HG03565 (cell line): Measurements from ENCODE around the gene OLIG1.

Experiments used
- ATAC-seq: cut with Tn5 transposase; IDR thresholded peaks from one replicate; pipeline ENCODE4 v1.9.1; 2021; ENCODE audit warnings: mild to moderate bottlenecking, moderate library complexity; ENCODE audit not compliant: unreplicated experiment

Gene OLIG1, protein sequence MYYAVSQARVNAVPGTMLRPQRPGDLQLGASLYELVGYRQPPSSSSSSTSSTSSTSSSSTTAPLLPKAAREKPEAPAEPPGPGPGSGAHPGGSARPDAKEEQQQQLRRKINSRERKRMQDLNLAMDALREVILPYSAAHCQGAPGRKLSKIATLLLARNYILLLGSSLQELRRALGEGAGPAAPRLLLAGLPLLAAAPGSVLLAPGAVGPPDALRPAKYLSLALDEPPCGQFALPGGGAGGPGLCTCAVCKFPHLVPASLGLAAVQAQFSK

DNA sequence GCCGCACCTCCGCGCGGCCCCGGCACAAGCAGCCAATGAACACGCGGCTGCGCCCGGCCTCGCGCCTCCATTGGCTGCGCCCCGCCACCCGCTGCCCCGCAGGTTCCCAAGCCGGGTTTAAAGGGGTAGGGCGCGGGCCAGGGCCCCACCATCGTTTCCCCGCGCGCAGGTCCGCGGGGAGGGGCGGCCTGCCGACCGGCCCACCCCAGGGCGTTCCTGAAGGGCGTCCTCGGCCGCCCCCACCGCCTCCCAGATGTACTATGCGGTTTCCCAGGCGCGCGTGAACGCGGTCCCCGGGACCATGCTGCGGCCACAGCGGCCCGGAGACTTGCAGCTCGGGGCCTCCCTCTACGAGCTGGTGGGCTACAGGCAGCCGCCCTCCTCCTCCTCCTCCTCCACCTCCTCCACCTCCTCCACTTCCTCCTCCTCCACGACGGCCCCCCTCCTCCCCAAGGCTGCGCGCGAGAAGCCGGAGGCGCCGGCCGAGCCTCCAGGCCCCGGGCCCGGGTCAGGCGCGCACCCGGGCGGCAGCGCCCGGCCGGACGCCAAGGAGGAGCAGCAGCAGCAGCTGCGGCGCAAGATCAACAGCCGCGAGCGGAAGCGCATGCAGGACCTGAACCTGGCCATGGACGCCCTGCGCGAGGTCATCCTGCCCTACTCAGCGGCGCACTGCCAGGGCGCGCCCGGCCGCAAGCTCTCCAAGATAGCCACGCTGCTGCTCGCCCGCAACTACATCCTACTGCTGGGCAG is at the start of gene OLIG1:
OLIG1 (plus strand) TSS at position 148 of the 750 bp plus-strand sequence; CDS start at position 254, 106 bp downstream.
- no peak for ATAC-seq

DNA sequence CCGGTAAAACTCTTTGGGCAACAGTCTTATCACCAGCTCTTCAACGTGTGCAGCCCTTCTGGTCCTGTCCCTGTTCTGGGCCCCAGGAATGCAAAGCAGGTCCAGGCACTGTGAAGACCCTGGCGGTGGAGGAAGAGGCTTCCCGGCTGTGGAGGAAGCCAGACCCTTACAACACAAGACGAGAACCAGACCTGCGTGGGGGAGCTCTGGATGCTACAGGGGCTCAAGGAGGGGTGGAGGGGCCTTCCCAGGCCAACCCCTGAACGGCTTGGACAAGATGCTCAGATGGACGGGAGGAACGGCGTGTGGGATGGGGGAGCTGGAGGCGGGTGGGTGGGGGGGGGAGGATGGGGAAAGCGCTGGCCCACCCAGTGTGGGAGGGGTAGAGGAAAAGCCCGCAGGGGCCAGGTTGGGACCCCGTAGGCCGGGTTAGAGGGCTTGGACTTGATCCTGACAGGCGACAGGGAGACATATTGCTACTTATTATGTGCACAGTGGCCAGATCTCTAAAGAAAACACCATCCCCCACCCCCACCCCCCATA is 49.3 kb upstream of the OLIG1 start:
- ATAC-seq = no peak

DNA sequence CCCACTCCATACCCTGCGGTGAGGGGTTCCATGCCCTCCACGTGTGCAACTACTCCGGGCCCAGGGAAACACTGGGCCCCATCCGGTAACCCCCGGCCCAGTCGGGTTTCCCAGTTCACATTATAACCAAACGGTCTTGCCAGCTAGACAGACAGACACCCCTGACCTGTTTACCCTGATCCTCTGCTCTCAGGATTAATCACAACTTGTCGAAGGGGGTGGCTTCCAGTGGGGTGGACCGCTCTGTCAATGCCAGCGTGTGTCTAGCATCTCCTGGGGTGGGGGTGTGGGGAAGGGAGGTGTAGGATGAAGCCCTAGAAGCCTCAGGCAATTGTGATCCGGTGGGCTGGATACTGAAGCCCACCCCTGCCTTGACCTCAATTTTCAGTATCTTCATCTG is 48.8 kb upstream of the OLIG1 start:
- no peak for ATAC-seq

DNA sequence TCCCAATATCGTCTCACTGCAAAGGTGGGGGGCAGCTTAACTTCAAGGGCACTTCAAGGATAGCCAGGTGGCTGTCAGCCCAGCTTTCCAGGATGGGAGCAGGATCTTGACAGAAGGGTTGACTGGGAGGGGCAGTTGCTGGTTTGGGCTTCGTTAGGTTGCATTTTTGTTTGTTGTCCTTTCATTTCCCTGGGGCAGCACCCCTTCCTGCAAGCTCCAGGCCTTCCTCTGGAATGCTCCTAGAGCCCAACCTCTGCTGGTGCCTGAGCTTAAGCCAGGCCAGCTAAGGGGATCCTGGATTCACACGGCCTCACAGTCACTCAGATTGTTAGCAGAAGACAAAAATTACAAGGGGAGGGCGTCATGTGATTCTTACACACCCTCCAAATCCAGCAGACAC is 48.3 kb upstream of the OLIG1 start:
- no peak for ATAC-seq

DNA sequence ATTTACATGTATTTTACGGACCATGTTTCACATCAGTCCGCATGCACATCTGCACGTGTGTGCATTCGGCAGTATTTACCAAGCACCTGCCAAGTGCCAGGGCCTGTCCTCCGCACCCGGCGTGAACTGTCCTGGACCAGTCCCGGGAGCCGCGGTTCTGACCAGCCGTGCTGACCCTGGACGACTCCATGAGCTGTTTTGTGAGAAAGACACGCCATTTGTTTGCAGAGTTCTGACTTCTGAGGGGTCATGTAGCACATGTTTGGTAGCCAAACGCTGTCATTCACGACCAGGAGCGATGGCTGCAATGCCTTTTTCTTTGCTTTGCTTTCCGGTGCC is 47.5 kb upstream of the OLIG1 start:
- ATAC-seq = no peak

DNA sequence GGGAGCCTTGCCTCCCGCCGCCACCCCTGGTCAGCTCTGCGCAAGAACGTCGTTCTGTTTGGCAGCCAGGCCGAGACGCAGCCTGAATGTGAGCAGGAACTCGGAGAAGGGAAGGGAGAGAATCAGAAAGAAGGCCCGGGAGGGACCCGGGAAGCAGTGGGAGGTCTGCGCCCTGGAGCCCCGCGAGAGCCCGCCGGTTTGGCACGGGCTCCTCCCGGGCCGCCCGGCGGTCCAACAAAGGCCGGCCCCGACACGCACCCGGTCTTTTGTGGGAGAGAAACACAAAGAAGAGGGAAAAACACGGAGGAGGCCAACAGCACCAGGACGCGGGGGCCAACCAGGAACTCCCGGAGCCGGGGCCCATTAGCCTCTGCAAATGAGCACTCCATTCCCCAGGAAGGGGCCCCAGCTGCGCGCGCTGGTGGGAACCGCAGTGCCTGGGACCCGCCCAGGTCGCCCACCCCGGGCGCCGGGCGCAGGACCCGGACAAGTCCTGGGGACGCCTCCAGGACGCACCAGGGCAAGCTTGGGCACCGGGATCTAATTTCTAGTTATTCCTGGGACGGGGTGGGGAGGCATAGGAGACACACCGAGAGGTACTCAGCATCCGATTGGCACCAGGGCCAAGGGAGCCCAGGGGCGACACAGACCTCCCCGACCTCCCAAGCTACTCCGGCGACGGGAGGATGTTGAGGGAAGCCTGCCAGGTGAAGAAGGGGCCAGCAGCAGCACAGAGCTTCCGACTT is 46.9 kb upstream of the OLIG1 start:
- no peak for ATAC-seq

DNA sequence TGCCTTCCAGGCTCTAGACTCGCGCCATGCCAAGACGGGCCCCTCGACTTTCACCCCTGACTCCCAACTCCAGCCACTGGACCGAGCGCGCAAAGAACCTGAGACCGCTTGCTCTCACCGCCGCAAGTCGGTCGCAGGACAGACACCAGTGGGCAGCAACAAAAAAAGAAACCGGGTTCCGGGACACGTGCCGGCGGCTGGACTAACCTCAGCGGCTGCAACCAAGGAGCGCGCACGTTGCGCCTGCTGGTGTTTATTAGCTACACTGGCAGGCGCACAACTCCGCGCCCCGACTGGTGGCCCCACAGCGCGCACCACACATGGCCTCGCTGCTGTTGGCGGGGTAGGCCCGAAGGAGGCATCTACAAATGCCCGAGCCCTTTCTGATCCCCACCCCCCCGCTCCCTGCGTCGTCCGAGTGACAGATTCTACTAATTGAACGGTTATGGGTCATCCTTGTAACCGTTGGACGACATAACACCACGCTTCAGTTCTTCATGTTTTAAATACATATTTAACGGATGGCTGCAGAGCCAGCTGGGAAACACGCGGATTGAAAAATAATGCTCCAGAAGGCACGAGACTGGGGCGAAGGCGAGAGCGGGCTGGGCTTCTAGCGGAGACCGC is 46.3 kb upstream of the OLIG1 start:
- no peak for ATAC-seq

DNA sequence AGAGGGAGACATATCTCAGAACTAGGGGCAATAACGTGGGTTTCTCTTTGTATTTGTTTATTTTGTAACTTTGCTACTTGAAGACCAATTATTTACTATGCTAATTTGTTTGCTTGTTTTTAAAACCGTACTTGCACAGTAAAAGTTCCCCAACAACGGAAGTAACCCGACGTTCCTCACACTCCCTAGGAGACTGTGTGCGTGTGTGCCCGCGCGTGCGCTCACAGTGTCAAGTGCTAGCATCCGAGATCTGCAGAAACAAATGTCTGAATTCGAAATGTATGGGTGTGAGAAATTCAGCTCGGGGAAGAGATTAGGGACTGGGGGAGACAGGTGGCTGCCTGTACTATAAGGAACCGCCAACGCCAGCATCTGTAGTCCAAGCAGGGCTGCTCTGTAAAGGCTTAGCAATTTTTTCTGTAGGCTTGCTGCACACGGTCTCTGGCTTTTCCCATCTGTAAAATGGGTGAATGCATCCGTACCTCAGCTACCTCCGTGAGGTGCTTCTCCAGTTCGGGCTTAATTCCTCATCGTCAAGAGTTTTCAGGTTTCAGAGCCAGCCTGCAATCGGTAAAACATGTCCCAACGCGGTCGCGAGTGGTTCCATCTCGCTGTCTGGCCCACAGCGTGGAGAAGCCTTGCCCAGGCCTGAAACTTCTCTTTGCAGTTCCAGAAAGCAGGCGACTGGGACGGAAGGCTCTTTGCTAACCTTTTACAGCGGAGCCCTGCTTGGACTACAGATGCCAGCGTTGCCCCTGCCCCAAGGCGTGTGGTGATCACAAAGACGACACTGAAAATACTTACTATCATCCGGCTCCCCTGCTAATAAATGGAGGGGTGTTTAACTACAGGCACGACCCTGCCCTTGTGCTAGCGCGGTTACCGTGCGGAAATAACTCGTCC is 45.5 kb upstream of the OLIG1 start:
- no peak for ATAC-seq

DNA sequence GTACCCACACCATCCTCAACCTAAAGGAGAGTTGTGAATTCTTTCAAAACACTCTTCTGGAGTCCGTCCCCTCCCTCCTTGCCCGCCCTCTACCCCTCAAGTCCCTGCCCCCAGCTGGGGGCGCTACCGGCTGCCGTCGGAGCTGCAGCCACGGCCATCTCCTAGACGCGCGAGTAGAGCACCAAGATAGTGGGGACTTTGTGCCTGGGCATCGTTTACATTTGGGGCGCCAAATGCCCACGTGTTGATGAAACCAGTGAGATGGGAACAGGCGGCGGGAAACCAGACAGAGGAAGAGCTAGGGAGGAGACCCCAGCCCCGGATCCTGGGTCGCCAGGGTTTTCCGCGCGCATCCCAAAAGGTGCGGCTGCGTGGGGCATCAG is 44.8 kb upstream of the OLIG1 start:
- ATAC-seq = no peak

DNA sequence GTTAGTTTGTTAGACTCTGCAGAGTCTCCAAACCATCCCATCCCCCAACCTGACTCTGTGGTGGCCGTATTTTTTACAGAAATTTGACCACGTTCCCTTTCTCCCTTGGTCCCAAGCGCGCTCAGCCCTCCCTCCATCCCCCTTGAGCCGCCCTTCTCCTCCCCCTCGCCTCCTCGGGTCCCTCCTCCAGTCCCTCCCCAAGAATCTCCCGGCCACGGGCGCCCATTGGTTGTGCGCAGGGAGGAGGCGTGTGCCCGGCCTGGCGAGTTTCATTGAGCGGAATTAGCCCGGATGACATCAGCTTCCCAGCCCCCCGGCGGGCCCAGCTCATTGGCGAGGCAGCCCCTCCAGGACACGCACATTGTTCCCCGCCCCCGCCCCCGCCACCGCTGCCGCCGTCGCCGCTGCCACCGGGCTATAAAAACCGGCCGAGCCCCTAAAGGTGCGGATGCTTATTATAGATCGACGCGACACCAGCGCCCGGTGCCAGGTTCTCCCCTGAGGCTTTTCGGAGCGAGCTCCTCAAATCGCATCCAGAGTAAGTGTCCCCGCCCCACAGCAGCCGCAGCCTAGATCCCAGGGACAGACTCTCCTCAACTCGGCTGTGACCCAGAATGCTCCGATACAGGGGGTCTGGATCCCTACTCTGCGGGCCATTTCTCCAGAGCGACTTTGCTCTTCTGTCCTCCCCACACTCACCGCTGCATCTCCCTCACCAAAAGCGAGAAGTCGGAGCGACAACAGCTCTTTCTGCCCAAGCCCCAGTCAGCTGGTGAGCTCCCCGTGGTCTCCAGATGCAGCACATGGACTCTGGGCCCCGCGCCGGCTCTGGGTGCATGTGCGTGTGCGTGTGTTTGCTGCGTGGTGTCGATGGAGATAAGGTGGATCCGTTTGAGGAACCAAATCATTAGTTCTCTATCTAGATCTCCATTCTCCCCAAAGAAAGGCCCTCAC is 44.2 kb upstream of the OLIG1 start, which contains the start of gene OLIG2:
OLIG2 (plus strand) TSS at position 447 of the 954 bp plus-strand sequence. CDS start 928 bp downstream, outside the sequence.
- no peak for ATAC-seq

DNA sequence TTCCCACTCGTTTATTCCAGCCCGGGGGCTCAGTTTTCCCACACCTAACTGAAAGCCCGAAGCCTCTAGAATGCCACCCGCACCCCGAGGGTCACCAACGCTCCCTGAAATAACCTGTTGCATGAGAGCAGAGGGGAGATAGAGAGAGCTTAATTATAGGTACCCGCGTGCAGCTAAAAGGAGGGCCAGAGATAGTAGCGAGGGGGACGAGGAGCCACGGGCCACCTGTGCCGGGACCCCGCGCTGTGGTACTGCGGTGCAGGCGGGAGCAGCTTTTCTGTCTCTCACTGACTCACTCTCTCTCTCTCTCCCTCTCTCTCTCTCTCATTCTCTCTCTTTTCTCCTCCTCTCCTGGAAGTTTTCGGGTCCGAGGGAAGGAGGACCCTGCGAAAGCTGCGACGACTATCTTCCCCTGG is 43.5 kb upstream of the OLIG1 start:
- no peak for ATAC-seq

DNA sequence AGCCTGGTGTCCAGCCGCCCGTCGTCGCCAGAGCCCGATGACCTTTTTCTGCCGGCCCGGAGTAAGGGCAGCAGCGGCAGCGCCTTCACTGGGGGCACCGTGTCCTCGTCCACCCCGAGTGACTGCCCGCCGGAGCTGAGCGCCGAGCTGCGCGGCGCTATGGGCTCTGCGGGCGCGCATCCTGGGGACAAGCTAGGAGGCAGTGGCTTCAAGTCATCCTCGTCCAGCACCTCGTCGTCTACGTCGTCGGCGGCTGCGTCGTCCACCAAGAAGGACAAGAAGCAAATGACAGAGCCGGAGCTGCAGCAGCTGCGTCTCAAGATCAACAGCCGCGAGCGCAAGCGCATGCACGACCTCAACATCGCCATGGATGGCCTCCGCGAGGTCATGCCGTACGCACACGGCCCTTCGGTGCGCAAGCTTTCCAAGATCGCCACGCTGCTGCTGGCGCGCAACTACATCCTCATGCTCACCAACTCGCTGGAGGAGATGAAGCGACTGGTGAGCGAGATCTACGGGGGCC is 43.0 kb upstream of the OLIG1 start:
- ATAC-seq = no peak

DNA sequence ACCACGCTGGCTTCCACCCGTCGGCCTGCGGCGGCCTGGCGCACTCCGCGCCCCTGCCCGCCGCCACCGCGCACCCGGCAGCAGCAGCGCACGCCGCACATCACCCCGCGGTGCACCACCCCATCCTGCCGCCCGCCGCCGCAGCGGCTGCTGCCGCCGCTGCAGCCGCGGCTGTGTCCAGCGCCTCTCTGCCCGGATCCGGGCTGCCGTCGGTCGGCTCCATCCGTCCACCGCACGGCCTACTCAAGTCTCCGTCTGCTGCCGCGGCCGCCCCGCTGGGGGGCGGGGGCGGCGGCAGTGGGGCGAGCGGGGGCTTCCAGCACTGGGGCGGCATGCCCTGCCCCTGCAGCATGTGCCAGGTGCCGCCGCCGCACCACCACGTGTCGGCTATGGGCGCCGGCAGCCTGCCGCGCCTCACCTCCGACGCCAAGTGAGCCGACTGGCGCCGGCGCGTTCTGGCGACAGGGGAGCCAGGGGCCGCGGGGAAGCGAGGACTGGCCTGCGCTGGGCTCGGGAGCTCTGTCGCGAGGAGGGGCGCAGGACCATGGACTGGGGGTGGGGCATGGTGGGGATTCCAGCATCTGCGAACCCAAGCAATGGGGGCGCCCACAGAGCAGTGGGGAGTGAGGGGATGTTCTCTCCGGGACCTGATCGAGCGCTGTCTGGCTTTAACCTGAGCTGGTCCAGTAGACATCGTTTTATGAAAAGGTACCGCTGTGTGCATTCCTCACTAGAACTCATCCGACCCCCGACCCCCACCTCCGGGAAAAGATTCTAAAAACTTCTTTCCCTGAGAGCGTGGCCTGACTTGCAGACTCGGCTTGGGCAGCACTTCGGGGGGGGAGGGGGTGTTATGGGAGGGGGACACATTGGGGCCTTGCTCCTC is 42.3 kb upstream of the OLIG1 start:
- no peak for ATAC-seq

DNA sequence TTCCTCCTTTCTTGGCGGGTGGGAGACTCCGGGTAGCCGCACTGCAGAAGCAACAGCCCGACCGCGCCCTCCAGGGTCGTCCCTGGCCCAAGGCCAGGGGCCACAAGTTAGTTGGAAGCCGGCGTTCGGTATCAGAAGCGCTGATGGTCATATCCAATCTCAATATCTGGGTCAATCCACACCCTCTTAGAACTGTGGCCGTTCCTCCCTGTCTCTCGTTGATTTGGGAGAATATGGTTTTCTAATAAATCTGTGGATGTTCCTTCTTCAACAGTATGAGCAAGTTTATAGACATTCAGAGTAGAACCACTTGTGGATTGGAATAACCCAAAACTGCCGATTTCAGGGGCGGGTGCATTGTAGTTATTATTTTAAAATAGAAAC is 41.7 kb upstream of the OLIG1 start:
- no peak for ATAC-seq

DNA sequence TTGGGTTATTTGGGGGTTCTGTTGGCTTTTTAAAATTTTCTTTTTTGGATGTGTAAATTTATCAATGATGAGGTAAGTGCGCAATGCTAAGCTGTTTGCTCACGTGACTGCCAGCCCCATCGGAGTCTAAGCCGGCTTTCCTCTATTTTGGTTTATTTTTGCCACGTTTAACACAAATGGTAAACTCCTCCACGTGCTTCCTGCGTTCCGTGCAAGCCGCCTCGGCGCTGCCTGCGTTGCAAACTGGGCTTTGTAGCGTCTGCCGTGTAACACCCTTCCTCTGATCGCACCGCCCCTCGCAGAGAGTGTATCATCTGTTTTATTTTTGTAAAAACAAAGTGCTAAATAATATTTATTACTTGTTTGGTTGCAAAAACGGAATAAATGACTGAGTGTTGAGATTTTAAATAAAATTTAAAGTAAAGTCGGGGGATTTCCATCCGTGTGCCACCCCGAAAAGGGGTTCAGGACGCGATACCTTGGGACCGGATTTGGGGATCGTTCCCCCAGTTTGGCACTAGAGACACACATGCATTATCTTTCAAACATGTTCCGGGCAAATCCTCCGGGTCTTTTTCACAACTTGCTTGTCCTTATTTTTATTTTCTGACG is 41.1 kb upstream of the OLIG1 start:
- ATAC-seq = no peak

DNA sequence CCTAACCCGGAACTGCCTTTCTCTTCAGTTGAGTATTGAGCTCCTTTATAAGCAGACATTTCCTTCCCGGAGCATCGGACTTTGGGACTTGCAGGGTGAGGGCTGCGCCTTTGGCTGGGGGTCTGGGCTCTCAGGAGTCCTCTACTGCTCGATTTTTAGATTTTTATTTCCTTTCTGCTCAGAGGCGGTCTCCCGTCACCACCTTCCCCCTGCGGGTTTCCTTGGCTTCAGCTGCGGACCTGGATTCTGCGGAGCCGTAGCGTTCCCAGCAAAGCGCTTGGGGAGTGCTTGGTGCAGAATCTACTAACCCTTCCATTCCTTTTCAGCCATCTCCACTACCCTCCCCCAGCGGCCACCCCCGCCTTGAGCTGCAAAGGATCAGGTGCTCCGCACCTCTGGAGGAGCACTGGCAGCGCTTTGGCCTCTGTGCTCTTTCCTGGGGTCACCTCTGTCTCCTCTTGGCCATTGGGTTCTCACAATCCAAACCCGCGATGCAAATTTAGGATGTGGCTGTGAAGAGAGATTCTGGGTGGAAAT is 40.5 kb upstream of the OLIG1 start:
- ATAC-seq = no peak

DNA sequence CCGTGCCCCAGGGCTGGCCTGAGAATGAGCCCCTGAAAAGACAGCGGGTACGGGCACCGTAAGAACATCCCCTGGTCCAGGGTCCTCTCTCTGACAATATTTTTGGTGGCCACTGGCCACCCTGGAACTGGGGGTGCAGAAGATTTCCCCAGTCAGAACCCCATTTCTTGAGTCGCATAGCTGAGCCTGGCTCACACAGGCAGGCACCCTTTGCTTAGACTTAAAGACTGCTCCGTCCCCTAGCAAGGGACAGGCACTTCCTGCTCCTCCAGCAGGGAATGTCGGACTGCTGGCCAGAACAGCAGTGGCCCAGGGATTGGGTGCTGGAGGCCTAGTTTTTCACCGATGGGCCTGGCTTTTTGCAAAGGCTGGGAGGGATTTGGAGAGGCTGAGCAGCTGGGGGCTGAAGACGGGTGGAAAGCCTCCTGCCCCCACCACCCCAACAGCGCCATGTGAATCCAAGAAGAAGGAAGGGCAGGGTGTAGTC is 39.9 kb upstream of the OLIG1 start:
- no peak for ATAC-seq
